Osteocyte (in vitro differentiated cells): ENCODE data around the gene SLC4A5. TPM values are rescaled to one million over a fixed set of nuclear protein-coding genes. Genes with fewer than 3 reads are reported as not detected.

Experiments
- DNase-seq: peaks from one replicate; pipeline ENCODE4 v3.0.0; 2021; ENCODE audit warnings: mixed read lengths; ENCODE audit not compliant: unreplicated experiment; ENCODE audit errors: extremely low spot score
- H3K27ac Mint-ChIP-seq: one replicate; pipeline ENCODE4 v1.8.0; 2021; ENCODE audit warnings: mild to moderate bottlenecking, mixed read lengths; ENCODE audit not compliant: unreplicated experiment
- H3K27me3 Mint-ChIP-seq: one replicate; pipeline ENCODE4 v1.8.0; 2021; ENCODE audit warnings: mixed read lengths; ENCODE audit not compliant: unreplicated experiment
- H3K36me3 Mint-ChIP-seq: one replicate; pipeline ENCODE4 v1.8.0; 2021; ENCODE audit warnings: mixed read lengths; ENCODE audit not compliant: unreplicated experiment
- H3K4me1 Mint-ChIP-seq: one replicate; pipeline ENCODE4 v1.8.0; 2021; ENCODE audit warnings: mixed read lengths; ENCODE audit not compliant: unreplicated experiment
- H3K4me3 Mint-ChIP-seq: one replicate; pipeline ENCODE4 v1.8.0; 2021; ENCODE audit warnings: mild to moderate bottlenecking, moderate library complexity, mixed read lengths; ENCODE audit not compliant: unreplicated experiment
- H3K9me3 Mint-ChIP-seq: one replicate; pipeline ENCODE4 v1.8.0; 2021; ENCODE audit warnings: mixed read lengths; ENCODE audit not compliant: unreplicated experiment
- total RNA-seq: library from RNA; stranded (reverse); gene quantifications from 2 replicates; pipeline ENCODE4 v1.2.1, GENCODE V29; 2021
- TF ChIP-seq, protein P1 (sequence below): fragments of 200-600 bp; sonication (generic); IDR thresholded peaks from 2 replicates; pipeline ENCODE4 v1.5.0; 2021; ENCODE audit warnings: antibody characterized with exemption, mild to moderate bottlenecking, moderate library complexity

Gene SLC4A5
- total RNA-seq, 1 donor from 2014 or later, result 1.6 TPM

DNA sequence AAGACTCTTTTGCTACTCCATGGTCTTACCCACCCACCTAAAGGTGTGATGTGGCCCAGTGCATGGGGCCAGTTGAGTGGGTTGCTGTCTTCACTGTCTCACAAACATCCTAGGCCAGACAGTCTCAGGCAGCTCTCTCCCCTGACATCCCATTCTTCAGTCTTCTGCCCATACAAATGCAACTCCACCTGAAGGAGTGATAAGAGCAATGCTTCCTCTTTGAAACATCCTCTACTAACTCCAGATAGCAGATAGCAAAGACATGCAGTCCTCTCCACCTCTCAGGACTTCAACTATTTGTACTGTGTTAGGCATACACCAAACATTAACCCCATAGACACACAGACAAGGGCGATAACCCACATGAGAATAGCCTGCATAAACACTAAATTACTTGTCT lies 73.5 kb downstream of the SLC4A5 start:
- Mint-ChIP-seq H3K27ac (no peak overlapping the region), H3K4me1 (no peaks in the 10 kb centered on the region), H3K36me3 (no peaks in the 10 kb centered on the region), H3K9me3 (no peaks in the 10 kb centered on the region), H3K27me3 (peaks cover 41% of the 10 kb centered on the region), H3K4me3 (no peak overlapping the region)
- TF ChIP-seq, protein P1, sequence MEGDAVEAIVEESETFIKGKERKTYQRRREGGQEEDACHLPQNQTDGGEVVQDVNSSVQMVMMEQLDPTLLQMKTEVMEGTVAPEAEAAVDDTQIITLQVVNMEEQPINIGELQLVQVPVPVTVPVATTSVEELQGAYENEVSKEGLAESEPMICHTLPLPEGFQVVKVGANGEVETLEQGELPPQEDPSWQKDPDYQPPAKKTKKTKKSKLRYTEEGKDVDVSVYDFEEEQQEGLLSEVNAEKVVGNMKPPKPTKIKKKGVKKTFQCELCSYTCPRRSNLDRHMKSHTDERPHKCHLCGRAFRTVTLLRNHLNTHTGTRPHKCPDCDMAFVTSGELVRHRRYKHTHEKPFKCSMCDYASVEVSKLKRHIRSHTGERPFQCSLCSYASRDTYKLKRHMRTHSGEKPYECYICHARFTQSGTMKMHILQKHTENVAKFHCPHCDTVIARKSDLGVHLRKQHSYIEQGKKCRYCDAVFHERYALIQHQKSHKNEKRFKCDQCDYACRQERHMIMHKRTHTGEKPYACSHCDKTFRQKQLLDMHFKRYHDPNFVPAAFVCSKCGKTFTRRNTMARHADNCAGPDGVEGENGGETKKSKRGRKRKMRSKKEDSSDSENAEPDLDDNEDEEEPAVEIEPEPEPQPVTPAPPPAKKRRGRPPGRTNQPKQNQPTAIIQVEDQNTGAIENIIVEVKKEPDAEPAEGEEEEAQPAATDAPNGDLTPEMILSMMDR, result no peak
- DNase-seq, result no peak

DNA sequence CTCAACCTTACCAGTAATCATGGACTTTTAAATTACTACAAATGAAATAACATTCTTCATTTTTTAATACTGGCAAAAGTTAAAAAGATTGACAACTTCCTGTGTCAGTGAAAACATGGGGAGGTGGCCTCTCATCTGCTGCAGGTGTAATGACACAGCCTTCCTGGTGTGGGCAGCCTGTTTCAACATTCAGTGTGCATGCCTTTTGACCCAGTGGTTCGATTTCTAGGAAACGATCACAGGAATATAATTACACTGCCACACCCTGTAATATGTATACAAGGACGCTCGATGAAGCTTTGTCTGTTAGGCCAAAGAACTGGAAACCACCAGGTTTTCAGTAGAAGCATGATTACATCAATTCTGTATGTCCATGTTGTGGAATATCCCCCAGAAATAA lies 76.1 kb downstream of the SLC4A5 start:
- Mint-ChIP-seq H3K27me3 (peaks cover 40% of the 10 kb centered on the region), H3K27ac (no peak overlapping the region), H3K36me3 (no peaks in the 10 kb centered on the region), H3K9me3 (no peaks in the 10 kb centered on the region), H3K4me1 (no peaks in the 10 kb centered on the region), H3K4me3 (no peak overlapping the region)
- TF ChIP-seq, protein P1, result peak; percentile 8
- DNase-seq, result no peak

DNA sequence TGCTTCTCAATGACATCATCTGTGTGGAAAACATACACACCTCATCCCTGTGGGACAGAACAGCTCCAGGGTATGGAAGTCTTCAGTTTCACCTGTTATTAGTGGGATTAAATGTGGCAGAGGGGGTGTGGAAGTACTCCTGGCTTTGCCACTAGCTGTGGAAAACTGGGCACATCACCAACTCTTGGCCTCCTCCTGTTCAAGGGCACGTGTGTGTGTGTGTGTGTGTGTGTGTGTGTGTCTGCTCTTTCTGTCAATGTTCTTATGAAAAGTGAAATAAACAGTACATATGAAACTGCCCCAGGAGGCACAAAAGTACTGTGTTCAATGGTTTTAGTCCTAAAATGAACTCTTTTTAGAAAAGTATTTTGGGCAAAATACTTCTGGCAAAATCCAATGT lies 78.9 kb downstream of the SLC4A5 start:
- Mint-ChIP-seq H3K27ac (no peak overlapping the region), H3K4me3 (no peak overlapping the region), H3K27me3 (peaks cover 25% of the 10 kb centered on the region)

DNA sequence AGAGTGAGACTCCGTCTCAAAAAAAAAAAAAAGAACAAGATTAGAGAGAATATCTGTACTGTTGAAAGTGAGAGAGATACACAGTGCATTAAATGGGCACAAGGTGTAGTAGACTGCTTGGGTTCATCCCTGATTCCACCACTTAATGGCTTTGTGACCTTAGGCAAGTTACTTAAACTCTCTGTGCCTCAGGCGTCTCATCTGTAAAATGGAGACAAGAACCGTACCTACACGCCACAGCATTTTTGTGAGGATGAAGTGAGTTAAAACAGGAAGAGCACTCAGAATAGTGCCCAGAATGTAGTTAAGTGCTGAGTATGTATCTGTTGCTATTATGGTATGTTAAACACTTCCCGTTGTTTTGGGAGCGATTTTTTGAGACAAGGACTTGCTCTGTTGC lies 80.5 kb downstream of the SLC4A5 start:
- TF ChIP-seq, protein P1, result no peak
- Mint-ChIP-seq H3K36me3 (no peaks in the 10 kb centered on the region), H3K4me3 (no peak overlapping the region), H3K27me3 (peaks cover 19% of the 10 kb centered on the region), H3K9me3 (no peaks in the 10 kb centered on the region), H3K4me1 (peaks cover 3% of the 10 kb centered on the region), H3K27ac (no peak overlapping the region)
- no peak for DNase-seq

More for the DNA sequence above, 78.9 kb downstream of the SLC4A5 start:
- no peak for DNase-seq
- Mint-ChIP-seq H3K9me3 (no peaks in the 10 kb centered on the region), H3K36me3 (no peaks in the 10 kb centered on the region), H3K4me1 (peaks cover 3% of the 10 kb centered on the region)
- TF ChIP-seq, protein P1, result no peak

DNA sequence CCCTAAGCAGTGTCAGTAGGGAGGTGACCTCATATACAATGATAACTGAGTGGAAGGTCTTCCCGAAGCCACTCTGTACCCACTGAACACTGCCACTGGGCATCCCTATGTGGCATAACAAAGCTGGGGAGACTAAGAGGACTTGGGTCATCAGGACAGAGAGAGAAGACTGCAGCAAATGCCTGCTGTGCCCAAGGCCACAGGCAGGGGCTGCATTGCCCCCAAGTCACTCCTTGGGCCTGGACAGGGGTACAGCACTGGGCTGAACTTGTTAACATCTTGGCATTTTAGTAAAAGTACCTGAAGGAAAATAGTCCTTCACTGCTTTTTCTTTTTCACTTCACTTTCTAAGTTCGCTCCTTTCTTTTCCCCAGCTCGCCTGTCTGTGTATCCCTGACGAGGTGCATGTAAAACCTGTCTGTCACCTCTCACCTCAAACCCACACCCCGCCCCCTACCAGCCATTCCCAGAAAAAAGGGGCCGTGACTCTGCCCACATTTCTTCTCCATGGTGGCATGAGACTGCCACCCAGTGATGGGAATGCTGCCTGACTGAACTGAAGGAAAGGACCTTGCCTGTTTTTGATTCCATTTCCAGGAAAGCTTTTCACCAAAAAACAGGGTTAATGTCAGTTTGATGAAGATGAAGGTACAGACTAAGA lies 81.9 kb downstream of the SLC4A5 start:
- H3K36me3 Mint-ChIP-seq, result no peaks in the 10 kb centered on the region

More for the DNA sequence above, 81.9 kb downstream of the SLC4A5 start:
- TF ChIP-seq, protein P1, result peak; percentile 76
- Mint-ChIP-seq H3K9me3 (no peaks in the 10 kb centered on the region), H3K4me3 (no peak overlapping the region), H3K27me3 (peaks cover 12% of the 10 kb centered on the region), H3K27ac (no peak overlapping the region), H3K4me1 (peaks cover 3% of the 10 kb centered on the region)
- no peak for DNase-seq
